ENCODE measurements around the gene MYH16.
"Not testable (repeated sequence)": the region's sequence is repeated elsewhere in the genome, so short reads cannot be mapped to it uniquely, and the experiment has no call there.

DNA sequence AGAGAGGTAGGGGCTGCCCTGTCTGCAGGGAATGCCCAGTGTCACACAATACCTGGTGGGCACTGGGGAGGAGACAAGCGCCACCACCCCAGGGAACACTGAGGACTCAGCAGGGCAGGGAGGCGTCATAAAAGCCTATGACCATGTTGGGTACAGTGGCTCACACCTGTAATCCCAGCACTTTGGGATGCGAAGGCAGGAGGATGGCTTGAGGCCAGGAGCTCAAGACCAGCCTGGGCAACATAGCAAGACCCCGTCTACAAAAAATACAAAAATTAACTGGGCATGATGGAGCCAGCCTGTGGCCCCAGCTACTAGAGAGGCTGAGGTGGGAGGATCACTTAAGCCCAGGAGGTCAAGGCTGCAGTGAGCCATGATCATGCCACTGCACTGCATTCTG, 11.5 kb downstream of the MYH16 start:
- TF ChIP-seq CTCF, POLR2A (IDR thresholded peaks at IDR 0.05): not testable (repeated sequence)

All from body of pancreas (tissue), 4 donors.